Skeletal muscle satellite cell (primary cell): Measurements from ENCODE around the gene HSD11B2.

Experiments used
- H3K27me3 ChIP-seq: 2 replicates; pipeline ENCODE4 v1.7.0; 2013; ENCODE audit warnings: low read length; ENCODE audit not compliant: control insufficient read depth, insufficient read depth
- H3K36me3 ChIP-seq: 2 replicates; pipeline ENCODE4 v1.7.0; 2013; ENCODE audit warnings: mild to moderate bottlenecking, control low read depth, low read length; ENCODE audit not compliant: insufficient read depth
- H3K4me1 ChIP-seq: 2 replicates; pipeline ENCODE4 v1.7.0; 2013; ENCODE audit warnings: low read length; ENCODE audit not compliant: control insufficient read depth, insufficient read depth
- H3K4me2 ChIP-seq: 2 replicates; pipeline ENCODE4 v1.7.0; 2013; ENCODE audit warnings: mild to moderate bottlenecking, low read length
- H3K4me3 ChIP-seq: 2 replicates; pipeline ENCODE4 v1.7.0; 2013; ENCODE audit warnings: low read length
- H3K9ac ChIP-seq: 2 replicates; pipeline ENCODE4 v1.7.0; 2013; ENCODE audit warnings: mild to moderate bottlenecking, low read depth, low read length, moderate library complexity
- H3K9me3 ChIP-seq: replicated peaks from 2 replicates; pipeline ENCODE4 v1.7.0; 2013; ENCODE audit warnings: mild to moderate bottlenecking, control low read depth, low read length

The HSD11B2 gene

GRCh38 chr16:67432506-67432890 is 1.6 kb downstream of the HSD11B2 start:
- Histone ChIP-seq H3K9me3 (no peaks in the 10 kb centered on the region), H3K36me3 (peaks cover 9% of the 10 kb centered on the region), H3K4me1 (peaks cover 14% of the 10 kb centered on the region), H3K4me3 (no peak overlapping the region), H3K9ac (no peak overlapping the region), H3K27me3 (peaks cover 24% of the 10 kb centered on the region), H3K4me2 (no peak overlapping the region)

DNA sequence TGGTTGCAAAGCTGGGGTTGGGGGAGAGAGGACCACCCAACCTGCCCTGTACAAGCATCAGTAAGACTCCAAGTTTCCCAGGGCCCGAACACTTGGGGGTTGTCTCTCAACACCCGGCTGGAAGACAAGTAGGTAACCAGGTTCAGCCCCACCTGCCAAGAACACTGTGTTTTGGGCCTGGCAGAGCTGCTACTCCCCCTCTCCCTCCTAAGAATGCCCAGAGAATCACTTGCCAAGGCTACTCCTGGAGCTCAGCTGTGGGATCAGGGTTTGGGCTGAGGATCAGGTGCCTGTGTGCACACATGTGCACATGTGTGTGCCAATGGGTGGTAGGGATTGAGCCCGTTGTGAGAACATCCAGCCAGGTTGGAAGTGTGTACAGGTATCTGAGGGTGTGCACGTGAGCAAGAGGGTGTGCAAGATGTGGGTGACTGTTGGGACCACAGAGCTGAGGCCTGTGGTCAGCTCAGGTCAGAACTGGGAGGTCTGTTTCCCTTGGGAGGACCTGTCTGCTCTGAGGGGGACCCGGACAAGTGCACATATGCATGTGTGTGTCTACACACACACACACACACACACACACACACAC is 2.3 kb downstream of the HSD11B2 start:
- Histone ChIP-seq H3K4me3 (no peak overlapping the region), H3K36me3 (peaks cover 16% of the 10 kb centered on the region), H3K27me3 (peaks cover 24% of the 10 kb centered on the region)

GRCh38 chr16:67435758-67436164 is 4.8 kb downstream of the HSD11B2 start:
- peaks cover 37% of the 10 kb centered on the region for H3K36me3 ChIP-seq
- no peak overlapping the region for H3K9ac ChIP-seq
- no peak overlapping the region for H3K4me3 ChIP-seq
- H3K4me1 ChIP-seq, result peaks cover 8% of the 10 kb centered on the region
- no peaks in the 10 kb centered on the region for H3K9me3 ChIP-seq
- H3K4me2 ChIP-seq, result no peak overlapping the region
- no peaks in the 10 kb centered on the region for H3K27me3 ChIP-seq

More for the DNA sequence above, 2.3 kb downstream of the HSD11B2 start:
- no peak overlapping the region for H3K4me2 ChIP-seq
- H3K9me3 ChIP-seq, result no peaks in the 10 kb centered on the region
- H3K4me1 ChIP-seq, result peaks cover 14% of the 10 kb centered on the region
- H3K9ac ChIP-seq, result no peak overlapping the region

DNA sequence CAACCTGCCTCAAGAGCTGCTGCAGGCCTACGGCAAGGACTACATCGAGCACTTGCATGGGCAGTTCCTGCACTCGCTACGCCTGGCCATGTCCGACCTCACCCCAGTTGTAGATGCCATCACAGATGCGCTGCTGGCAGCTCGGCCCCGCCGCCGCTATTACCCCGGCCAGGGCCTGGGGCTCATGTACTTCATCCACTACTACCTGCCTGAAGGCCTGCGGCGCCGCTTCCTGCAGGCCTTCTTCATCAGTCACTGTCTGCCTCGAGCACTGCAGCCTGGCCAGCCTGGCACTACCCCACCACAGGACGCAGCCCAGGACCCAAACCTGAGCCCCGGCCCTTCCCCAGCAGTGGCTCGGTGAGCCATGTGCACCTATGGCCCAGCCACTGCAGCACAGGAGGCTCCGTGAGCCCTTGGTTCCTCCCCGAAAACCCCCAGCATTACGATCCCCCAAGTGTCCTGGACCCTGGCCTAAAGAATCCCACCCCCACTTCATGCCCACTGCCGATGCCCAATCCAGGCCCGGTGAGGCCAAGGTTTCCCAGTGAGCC is 5.8 kb downstream of the HSD11B2 start:
- Histone ChIP-seq H3K4me1 (peaks cover 2% of the 10 kb centered on the region), H3K27me3 (no peaks in the 10 kb centered on the region), H3K4me2 (no peak overlapping the region), H3K9ac (no peak overlapping the region), H3K4me3 (no peak overlapping the region), H3K36me3 (peaks cover 43% of the 10 kb centered on the region), H3K9me3 (no peaks in the 10 kb centered on the region)

- Histone ChIP-seq H3K4me1 (no peaks in the 10 kb centered on the region), H3K27me3 (no peaks in the 10 kb centered on the region), H3K9me3 (no peaks in the 10 kb centered on the region), H3K9ac (no peak overlapping the region), H3K4me3 (no peak overlapping the region), H3K4me2 (no peak overlapping the region), H3K36me3 (peaks cover 43% of the 10 kb centered on the region)
Measured at GRCh38 chr16:67437513-67437912, 6.6 kb downstream of the HSD11B2 start.

DNA sequence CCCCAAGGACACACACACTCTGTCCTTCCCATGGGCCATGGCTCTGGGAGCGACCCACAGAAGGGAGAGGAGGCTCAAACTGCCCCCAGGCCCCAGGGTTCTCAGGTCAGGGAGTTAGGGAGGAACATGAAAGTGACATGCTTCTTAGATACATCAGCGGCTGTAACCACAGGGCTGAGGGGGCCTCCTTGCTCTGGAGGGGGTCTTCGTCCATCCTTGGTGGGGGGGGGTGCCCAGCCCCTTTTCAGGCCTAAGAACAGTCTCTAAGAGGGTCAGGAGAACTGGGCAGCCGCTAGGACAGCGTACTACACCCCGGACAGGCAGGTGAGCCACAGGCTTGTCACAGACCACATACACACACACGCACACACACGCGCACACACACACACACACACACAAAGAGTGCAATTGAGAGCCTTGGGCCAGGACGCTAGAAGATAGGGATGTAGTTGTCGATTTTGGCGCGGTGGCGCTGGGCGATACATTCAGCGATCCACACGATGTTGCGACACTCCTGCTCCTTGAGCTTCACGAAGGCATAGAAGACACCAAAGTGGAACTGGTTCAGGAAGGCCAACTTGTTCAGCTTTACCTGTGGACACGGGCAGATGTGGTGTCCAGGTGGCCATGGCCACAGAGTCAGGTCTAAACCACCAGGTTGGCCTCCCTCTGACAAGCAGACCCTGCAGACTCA is 7.3 kb downstream of the HSD11B2 start:
- no peak overlapping the region for H3K4me3 ChIP-seq
- H3K4me2 ChIP-seq, result no peak overlapping the region
- H3K9me3 ChIP-seq, result no peaks in the 10 kb centered on the region
- peaks cover 50% of the 10 kb centered on the region for H3K36me3 ChIP-seq
- no peaks in the 10 kb centered on the region for H3K4me1 ChIP-seq
- H3K9ac ChIP-seq, result no peak overlapping the region
- no peaks in the 10 kb centered on the region for H3K27me3 ChIP-seq

DNA sequence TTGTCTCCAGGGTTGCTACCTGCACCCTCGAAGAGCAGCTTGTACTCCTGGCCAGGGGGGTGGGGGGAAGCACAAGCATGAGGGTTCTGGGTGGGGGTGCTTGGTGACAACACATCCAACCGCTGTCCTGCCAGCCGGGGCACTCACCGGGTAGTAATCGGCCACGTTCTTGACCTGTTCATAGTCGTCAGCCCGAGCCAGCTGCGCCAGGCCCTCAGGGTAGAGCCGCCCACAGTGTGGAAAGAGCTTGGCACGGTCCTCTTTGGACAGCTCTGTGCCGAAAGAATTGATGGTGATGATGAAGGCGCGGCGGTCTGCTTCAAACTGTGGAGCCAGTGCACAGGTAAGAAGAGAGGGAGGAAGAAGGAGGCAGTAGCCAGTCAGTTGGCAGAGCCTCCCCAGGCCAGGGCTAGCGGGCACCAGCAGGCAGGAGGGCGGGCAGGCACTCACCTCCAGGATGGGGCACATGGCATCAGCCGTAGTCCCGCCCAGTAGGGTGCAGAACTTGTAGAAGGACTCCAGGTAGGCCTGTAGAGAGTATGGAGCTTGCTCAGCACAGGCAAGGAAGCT is 8.0 kb downstream of the HSD11B2 start:
- Histone ChIP-seq H3K36me3 (peaks cover 51% of the 10 kb centered on the region), H3K27me3 (no peaks in the 10 kb centered on the region), H3K4me3 (no peak overlapping the region), H3K4me2 (no peak overlapping the region), H3K9me3 (no peaks in the 10 kb centered on the region), H3K4me1 (no peaks in the 10 kb centered on the region), H3K9ac (no peak overlapping the region)

- peaks cover 56% of the 10 kb centered on the region for H3K36me3 ChIP-seq
- H3K4me1 ChIP-seq, result peaks cover 23% of the 10 kb centered on the region
- no peaks in the 10 kb centered on the region for H3K27me3 ChIP-seq
- H3K4me3 ChIP-seq, result no peak overlapping the region
- H3K4me2 ChIP-seq, result no peak overlapping the region
- no peaks in the 10 kb centered on the region for H3K9me3 ChIP-seq
- H3K9ac ChIP-seq, result no peak overlapping the region
Measured at GRCh38 chr16:67441271-67441753, 10.4 kb downstream of the HSD11B2 start.

DNA sequence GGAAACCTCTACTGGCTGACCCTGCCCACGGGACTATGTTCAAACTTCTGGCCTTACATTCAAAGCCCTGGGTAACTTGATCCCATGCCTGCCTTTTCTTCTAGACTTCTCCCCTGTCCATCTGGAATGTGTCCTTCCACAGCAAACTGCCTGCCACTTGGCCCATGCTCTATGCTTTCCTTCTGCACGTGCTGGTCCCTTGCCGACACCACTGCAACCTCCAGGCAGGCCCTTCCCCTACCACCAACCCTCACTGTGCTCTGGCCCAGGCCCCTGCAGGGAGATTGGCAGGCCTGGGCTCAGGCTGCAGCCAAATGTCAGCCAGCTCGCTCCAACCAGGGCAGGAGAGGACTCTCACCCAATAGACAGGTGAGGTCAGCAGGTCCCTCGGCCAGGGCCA is 11.0 kb downstream of the HSD11B2 start:
- peaks cover 29% of the 10 kb centered on the region for H3K4me1 ChIP-seq
- no peak overlapping the region for H3K4me2 ChIP-seq
- H3K27me3 ChIP-seq, result no peaks in the 10 kb centered on the region
- H3K9me3 ChIP-seq, result no peaks in the 10 kb centered on the region
- peaks cover 55% of the 10 kb centered on the region for H3K36me3 ChIP-seq
- no peak overlapping the region for H3K9ac ChIP-seq
- H3K4me3 ChIP-seq, result no peak overlapping the region

DNA sequence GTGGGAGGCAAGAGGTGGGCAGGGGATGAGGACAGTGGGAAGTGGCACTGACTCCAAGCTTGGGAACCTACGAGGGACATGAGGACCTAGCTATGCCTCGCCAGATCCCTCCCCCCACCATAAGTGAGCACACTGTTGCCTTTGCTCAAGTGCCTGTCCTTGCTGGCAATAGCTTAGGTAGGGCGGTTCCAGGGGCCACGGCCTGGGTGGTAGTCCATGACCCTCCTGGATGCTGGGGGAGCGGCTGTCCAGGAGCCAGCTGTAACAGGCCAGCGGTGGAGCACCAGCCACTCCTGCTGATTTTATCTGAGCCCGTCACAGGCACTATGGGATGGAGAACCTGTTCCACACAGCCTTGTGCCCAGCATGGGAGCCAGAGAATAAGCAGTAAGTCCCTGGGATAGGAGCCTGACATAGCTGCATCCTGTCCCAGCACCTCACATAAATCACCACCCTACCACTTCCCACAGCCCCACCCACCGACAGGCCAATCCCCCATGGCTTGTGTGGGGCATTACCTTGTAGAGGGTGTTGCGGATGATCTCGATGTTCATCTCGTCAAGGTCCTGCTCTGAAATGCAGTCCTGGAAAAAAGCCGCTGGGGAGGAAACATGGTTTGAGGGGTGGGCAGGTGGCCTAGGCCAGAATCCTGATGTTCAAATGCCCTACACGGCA is 11.8 kb downstream of the HSD11B2 start:
- no peaks in the 10 kb centered on the region for H3K27me3 ChIP-seq
- no peaks in the 10 kb centered on the region for H3K9me3 ChIP-seq
- H3K36me3 ChIP-seq, result peaks cover 51% of the 10 kb centered on the region
- H3K9ac ChIP-seq, result no peak overlapping the region
- H3K4me3 ChIP-seq, result no peak overlapping the region
- peaks cover 33% of the 10 kb centered on the region for H3K4me1 ChIP-seq
- no peak overlapping the region for H3K4me2 ChIP-seq

DNA sequence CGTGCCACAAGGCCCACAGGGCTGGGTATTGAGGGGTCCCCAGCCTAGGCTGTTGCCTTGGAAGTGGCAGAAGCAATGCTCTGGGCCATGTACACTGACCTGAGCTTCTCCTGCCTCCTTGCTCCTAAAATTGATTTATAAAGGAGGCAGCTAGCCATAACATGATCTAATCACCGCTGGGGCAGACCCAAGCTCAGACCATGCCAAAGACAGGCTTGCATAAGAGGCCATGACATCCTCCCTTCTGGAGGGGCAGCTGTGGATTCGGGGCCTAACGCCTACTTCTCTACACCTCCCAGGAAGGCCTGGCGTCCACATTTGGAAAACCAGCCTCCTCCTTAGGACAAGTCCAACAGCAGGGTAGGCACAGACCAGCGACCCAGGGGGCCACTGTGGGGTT is 12.3 kb downstream of the HSD11B2 start:
- no peak overlapping the region for H3K4me2 ChIP-seq
- peaks cover 33% of the 10 kb centered on the region for H3K4me1 ChIP-seq
- no peaks in the 10 kb centered on the region for H3K9me3 ChIP-seq
- H3K4me3 ChIP-seq, result no peak overlapping the region
- H3K9ac ChIP-seq, result no peak overlapping the region
- no peaks in the 10 kb centered on the region for H3K27me3 ChIP-seq
- H3K36me3 ChIP-seq, result peaks cover 46% of the 10 kb centered on the region
